WI38 (cell line): ENCODE results near the gene KCNQ1OT1.

Experiments
- H3K4me3 ChIP-seq: 2 replicates; pipeline ENCODE4 v1.5.1; 2011; ENCODE audit warnings: low read depth, mild to moderate bottlenecking, control low read depth, low read length
- CTCF ChIP-seq: IDR thresholded peaks from 2 replicates; pipeline ENCODE4 v1.5.1; 2012; ENCODE audit warnings: low read depth, mild to moderate bottlenecking, control low read depth, low read length

Gene KCNQ1OT1

GRCh38 chr11:2699531-2700414, at the start of gene KCNQ1OT1:
TSS of gene KCNQ1OT1 (minus strand) at chr11:2699994.
- peak within 1 kb of the TSS; percentile 77 for H3K4me3 ChIP-seq
- TF ChIP-seq CTCF, result no peak

GRCh38 chr11:2748814-2749554, 49.2 kb upstream of the KCNQ1OT1 start:
- no peak overlapping the region for H3K4me3 ChIP-seq
- TF ChIP-seq CTCF, result no peak

- TF ChIP-seq CTCF, result no peak
- H3K4me3 ChIP-seq, result no peak overlapping the region
Observed at GRCh38 chr11:2748061-2748813, 48.4 kb upstream of the KCNQ1OT1 start.

GRCh38 chr11:2747248-2748027, 47.6 kb upstream of the KCNQ1OT1 start:
- H3K4me3 ChIP-seq, result no peak overlapping the region
- no peak for TF ChIP-seq CTCF

- TF ChIP-seq CTCF, result no peak
- H3K4me3 ChIP-seq, result no peak overlapping the region
Observed at GRCh38 chr11:2746401-2747247, 46.8 kb upstream of the KCNQ1OT1 start.

GRCh38 chr11:2745511-2745910, 45.7 kb upstream of the KCNQ1OT1 start:
- TF ChIP-seq CTCF, result no peak
- H3K4me3 ChIP-seq, result no peak overlapping the region
